Measurements from ENCODE around the gene FAH. TPM values are rescaled to one million over a fixed set of nuclear protein-coding genes. Genes with fewer than 3 reads are reported as not detected.

The FAH gene
- total and polyA plus RNA-seq, 10 of the 15 experiments (the other 5 are each of a cell fraction or from before 2014, with no cell fraction given), result 36.3 to 121 (median 62.0) TPM

DNA sequence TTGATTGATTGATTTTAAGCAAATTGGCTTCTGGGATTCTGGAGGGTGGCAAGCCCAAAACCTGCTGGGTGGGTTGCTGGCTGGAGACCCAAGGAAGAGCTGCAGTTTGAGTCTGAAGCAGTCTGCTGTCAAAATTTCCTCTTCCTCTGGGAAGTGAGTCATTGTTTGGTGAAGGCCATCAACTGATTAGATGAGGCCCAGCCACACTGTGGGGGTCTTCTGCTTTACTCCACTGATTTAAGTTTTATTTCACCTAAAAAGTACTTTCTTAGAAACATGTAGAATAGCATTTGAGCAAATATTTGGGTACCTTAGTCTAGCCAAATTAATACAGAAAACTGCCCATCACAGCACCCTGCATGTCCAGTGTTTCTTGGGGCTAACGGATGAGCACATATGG lies 33.8 kb downstream of the FAH start:
- H2AFZ ChIP-seq (ENCODE audit: control insufficient read depth, low read depth, low read length), result no peak overlapping the region
- intact Hi-C loops (cut with micrococcal nuclease; ENCODE audit: unreplicated experiment) (no loop called here), in situ Hi-C loops (cut with MboI) (no loop called here)
- DNase-seq (ENCODE audit: low read depth, low spot score) (no peak), ATAC-seq (no peak), FAIRE-seq (no peak)
- BruUV-seq (replicated peaks), result no TSS peak
- no peak overlapping the region for H3K4me2 ChIP-seq (ENCODE audit: control insufficient read depth, insufficient read depth)
- H3K4me1 ChIP-seq (ENCODE audit: control insufficient read depth, insufficient read depth, low read length), result no peaks in the 10 kb centered on the region
- H3K9me3 ChIP-seq (replicated peaks; ENCODE audit: control insufficient read depth, insufficient read depth, low read length), result no peaks in the 10 kb centered on the region
- POLR2A ChIA-PET, result no interaction called here
- peaks cover 3 to 8% of the 10 kb centered on the region in 2 experiments for H3K36me3 ChIP-seq (ENCODE audit: control insufficient read depth in 2 of 2, insufficient read depth in 2 of 2, low read length in 1 of 2)
- 100% methylated on average over 1 of the region's 1 CpG for WGBS (ENCODE audit: insufficient coverage, insufficient replicate concordance, low lambda C conversion rate, missing lambda C conversion rate)
- H3K79me2 ChIP-seq (ENCODE audit: control insufficient read depth, insufficient read depth, low read length), result no peaks in the 10 kb centered on the region
- RAD21 ChIA-PET (ENCODE audit: unreplicated experiment), result no interaction called here
- SMC1A ChIA-PET (ENCODE audit: uncharacterized antibody, unreplicated experiment), result no interaction called here
- H3K4me3 ChIP-seq, result no peak overlapping the region
- CTCF ChIA-PET, result interaction anchor here (1.4 kb wide), 1 partner anchor 13 kb away, joined by 6 read pairs; no protein-coding TSS in a partner anchor
- H4K20me1 ChIP-seq (ENCODE audit: control insufficient read depth, insufficient read depth), result no peaks in the 10 kb centered on the region
- no peaks in the 10 kb centered on the region for H3K27me3 ChIP-seq (replicated peaks in 1 of 2; ENCODE audit: control insufficient read depth in 2 of 2, insufficient read depth in 2 of 2, low read length in 1 of 2)
- H3K9ac ChIP-seq (ENCODE audit: control insufficient read depth, insufficient read depth, low read length), result no peak overlapping the region
- TF ChIP-seq ZNF217 (IDR thresholded peaks at IDR 0.05), result no peak
- TF ChIP-seq, protein P1, sequence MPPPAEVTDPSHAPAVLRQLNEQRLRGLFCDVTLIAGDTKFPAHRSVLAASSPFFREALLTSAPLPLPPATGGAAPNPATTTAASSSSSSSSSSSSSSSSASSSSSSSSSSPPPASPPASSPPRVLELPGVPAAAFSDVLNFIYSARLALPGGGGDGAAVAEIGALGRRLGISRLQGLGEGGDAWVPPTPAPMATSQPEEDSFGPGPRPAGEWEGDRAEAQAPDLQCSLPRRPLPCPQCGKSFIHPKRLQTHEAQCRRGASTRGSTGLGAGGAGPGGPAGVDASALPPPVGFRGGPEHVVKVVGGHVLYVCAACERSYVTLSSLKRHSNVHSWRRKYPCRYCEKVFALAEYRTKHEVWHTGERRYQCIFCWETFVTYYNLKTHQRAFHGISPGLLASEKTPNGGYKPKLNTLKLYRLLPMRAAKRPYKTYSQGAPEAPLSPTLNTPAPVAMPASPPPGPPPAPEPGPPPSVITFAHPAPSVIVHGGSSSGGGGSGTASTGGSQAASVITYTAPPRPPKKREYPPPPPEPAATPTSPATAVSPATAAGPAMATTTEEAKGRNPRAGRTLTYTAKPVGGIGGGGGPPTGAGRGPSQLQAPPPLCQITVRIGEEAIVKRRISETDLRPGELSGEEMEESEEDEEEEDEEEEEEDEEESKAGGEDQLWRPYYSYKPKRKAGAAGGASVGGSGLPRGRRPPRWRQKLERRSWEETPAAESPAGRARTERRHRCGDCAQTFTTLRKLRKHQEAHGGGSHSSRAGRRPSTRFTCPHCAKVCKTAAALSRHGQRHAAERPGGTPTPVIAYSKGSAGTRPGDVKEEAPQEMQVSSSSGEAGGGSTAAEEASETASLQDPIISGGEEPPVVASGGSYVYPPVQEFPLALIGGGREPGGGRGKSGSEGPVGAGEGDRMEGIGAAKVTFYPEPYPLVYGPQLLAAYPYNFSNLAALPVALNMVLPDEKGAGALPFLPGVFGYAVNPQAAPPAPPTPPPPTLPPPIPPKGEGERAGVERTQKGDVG (CRISPR knock-in tag; IDR thresholded peaks at IDR 0.05), result no peak
- no peak for TF ChIP-seq ASH2L (IDR thresholded peaks at IDR 0.05; ENCODE audit: borderline replicate concordance, low read depth)
- no peak for TF ChIP-seq MXI1 (IDR thresholded peaks at IDR 0.05; ENCODE audit: low read depth, low read length)
- TF ChIP-seq TCF3 (IDR thresholded peaks at IDR 0.05; ENCODE audit: borderline replicate concordance, insufficient read depth, low read depth, low read length), result no peak
- no peak for TF ChIP-seq TCF12 (IDR thresholded peaks at IDR 0.05; ENCODE audit: low read depth, low read length)
- TF ChIP-seq DPF2 (IDR thresholded peaks at IDR 0.05), result no peak
- TF ChIP-seq, protein P2, sequence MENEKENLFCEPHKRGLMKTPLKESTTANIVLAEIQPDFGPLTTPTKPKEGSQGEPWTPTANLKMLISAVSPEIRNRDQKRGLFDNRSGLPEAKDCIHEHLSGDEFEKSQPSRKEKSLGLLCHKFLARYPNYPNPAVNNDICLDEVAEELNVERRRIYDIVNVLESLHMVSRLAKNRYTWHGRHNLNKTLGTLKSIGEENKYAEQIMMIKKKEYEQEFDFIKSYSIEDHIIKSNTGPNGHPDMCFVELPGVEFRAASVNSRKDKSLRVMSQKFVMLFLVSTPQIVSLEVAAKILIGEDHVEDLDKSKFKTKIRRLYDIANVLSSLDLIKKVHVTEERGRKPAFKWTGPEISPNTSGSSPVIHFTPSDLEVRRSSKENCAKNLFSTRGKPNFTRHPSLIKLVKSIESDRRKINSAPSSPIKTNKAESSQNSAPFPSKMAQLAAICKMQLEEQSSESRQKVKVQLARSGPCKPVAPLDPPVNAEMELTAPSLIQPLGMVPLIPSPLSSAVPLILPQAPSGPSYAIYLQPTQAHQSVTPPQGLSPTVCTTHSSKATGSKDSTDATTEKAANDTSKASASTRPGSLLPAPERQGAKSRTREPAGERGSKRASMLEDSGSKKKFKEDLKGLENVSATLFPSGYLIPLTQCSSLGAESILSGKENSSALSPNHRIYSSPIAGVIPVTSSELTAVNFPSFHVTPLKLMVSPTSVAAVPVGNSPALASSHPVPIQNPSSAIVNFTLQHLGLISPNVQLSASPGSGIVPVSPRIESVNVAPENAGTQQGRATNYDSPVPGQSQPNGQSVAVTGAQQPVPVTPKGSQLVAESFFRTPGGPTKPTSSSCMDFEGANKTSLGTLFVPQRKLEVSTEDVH (IDR thresholded peaks at IDR 0.05; ENCODE audit: low read depth, partially characterized antibody), result no peak
- no peak for TF ChIP-seq POU2F2 (IDR thresholded peaks at IDR 0.05; ENCODE audit: borderline replicate concordance, low read depth, low read length)
- no peak for TF ChIP-seq RBBP5 (conservative IDR thresholded peaks at IDR 0.05)
- no peak for TF ChIP-seq YBX1 (IDR thresholded peaks at IDR 0.05)
- TF ChIP-seq, protein P3, sequence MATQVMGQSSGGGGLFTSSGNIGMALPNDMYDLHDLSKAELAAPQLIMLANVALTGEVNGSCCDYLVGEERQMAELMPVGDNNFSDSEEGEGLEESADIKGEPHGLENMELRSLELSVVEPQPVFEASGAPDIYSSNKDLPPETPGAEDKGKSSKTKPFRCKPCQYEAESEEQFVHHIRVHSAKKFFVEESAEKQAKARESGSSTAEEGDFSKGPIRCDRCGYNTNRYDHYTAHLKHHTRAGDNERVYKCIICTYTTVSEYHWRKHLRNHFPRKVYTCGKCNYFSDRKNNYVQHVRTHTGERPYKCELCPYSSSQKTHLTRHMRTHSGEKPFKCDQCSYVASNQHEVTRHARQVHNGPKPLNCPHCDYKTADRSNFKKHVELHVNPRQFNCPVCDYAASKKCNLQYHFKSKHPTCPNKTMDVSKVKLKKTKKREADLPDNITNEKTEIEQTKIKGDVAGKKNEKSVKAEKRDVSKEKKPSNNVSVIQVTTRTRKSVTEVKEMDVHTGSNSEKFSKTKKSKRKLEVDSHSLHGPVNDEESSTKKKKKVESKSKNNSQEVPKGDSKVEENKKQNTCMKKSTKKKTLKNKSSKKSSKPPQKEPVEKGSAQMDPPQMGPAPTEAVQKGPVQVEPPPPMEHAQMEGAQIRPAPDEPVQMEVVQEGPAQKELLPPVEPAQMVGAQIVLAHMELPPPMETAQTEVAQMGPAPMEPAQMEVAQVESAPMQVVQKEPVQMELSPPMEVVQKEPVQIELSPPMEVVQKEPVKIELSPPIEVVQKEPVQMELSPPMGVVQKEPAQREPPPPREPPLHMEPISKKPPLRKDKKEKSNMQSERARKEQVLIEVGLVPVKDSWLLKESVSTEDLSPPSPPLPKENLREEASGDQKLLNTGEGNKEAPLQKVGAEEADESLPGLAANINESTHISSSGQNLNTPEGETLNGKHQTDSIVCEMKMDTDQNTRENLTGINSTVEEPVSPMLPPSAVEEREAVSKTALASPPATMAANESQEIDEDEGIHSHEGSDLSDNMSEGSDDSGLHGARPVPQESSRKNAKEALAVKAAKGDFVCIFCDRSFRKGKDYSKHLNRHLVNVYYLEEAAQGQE (IDR thresholded peaks at IDR 0.05; ENCODE audit: low read depth, low read length), result no peak
- TF ChIP-seq, protein P4, sequence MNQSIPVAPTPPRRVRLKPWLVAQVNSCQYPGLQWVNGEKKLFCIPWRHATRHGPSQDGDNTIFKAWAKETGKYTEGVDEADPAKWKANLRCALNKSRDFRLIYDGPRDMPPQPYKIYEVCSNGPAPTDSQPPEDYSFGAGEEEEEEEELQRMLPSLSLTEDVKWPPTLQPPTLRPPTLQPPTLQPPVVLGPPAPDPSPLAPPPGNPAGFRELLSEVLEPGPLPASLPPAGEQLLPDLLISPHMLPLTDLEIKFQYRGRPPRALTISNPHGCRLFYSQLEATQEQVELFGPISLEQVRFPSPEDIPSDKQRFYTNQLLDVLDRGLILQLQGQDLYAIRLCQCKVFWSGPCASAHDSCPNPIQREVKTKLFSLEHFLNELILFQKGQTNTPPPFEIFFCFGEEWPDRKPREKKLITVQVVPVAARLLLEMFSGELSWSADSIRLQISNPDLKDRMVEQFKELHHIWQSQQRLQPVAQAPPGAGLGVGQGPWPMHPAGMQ (IDR thresholded peaks at IDR 0.05; ENCODE audit: borderline replicate concordance), result no peak
- TF ChIP-seq JUNB (IDR thresholded peaks at IDR 0.05), result no peak
- TF ChIP-seq CREB1 (IDR thresholded peaks at IDR 0.05; ENCODE audit: low read depth), result no peak
- H3K27ac ChIP-seq (ENCODE audit: control insufficient read depth, insufficient read depth), result no peak overlapping the region
